NCI-H2029 (cell line): ENCODE data around the gene TRIM17.

Source experiments
- DNase-seq: peaks from one replicate; lab custom pipeline; 2025; lab: John Stamatoyannopoulos, UW

Gene TRIM17

DNA sequence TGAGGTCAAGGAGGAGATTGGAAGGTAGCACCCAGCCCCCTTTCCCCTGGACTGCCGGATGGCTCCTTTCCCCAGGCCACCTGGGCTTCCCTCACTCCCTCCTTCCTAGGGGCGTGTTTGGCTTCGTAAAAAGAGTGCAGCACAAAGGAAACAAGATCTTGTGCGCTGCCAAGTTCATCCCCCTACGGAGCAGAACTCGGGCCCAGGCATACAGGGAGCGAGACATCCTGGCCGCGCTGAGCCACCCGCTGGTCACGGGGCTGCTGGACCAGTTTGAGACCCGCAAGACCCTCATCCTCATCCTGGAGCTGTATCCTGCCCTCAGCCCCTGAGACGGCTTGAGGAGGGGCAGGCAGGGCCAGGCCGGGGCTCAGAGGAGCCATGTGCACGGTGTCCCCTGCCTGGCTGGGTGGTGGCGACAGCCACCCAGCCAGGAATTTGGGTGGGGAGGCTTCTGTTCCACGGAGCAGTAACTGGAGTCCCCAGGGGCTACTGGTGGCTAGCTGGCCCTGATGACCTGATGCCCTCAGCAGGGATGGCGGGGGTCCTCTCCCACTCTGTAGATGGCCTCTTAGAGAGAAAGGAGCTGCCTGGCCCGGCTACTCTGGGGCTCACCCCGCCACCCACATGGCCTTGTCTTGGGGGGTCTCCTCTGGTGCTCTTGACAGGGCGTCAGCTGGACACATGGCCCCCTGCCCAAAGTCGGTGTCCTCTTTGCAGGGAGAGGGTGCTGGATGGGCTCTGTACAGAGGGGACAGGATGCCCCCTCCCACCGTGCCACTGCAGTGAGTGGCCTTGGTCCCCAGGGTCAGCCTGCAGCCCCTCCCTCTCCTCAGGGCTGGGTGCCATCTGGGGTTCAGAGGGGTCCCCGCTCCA is 49.6 kb downstream of the TRIM17 start:
- no peak for DNase-seq

DNA sequence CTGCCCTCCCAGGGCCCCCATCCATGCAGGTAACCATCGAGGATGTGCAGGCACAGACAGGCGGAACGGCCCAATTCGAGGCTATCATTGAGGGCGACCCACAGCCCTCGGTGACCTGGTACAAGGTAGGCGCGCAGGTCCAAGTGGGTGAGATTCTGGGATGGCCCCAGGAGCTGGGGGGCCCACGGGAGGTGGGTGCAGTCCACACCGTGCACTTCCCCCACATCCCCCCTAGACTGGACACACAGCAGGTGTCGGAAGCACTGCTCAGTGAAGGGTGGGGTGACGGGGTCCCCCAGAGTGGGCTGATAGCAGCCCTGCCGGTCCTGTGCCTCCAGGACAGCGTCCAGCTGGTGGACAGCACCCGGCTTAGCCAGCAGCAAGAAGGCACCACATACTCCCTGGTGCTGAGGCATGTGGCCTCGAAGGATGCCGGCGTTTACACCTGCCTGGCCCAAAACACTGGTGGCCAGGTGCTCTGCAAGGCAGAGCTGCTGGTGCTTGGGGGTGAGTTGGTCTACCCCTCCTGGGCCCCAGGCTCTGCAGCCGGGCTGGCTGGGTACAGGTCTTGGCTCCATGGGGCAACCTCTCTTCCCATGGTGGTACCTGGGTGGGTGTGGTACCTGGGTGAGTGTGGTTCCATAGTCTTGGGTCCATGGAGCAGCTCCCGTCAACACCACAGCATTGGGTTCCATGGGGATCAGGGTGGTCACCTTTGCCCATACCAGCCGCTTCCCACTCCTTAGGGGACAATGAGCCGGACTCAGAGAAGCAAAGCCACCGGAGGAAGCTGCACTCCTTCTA is 50.4 kb downstream of the TRIM17 start:
- DNase-seq: no peak

DNA sequence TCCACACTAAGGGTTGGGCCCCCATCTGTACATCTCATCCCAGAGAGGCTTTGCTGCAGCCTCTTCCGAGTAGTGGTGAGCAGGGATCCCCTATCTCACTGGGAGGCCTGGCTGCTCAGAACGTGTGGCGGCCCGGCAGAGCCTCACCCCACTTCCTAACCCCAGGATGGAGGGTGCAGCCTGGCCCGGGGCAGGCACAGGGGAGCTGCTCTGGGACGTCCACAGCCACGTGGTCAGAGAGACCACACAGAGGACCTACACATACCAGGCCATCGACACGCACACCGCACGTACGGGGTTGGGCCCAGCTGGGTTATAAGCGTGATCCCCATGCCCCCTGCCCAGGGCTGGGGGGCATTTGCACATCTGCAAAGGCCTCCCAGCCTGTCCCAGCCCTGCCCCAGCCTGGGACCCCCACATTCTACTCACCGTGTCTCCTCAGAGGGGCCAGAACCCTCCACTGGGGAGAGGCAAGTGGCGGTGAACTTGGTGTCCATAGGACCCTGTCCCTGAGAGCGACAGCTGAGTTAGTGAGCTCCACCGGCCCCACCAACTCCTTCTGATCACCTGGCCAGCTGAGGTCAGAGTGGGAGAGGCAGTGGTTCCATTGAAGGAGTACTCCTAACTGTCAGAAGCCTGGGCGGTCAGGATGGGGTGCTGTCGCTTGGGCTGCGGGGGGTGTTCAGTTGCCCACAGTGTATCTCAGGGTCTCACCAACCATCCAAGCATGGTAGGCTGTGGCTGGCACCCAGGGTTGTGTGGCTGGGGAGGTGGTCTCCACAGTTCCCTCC is 51.2 kb downstream of the TRIM17 start:
- no peak for DNase-seq

DNA sequence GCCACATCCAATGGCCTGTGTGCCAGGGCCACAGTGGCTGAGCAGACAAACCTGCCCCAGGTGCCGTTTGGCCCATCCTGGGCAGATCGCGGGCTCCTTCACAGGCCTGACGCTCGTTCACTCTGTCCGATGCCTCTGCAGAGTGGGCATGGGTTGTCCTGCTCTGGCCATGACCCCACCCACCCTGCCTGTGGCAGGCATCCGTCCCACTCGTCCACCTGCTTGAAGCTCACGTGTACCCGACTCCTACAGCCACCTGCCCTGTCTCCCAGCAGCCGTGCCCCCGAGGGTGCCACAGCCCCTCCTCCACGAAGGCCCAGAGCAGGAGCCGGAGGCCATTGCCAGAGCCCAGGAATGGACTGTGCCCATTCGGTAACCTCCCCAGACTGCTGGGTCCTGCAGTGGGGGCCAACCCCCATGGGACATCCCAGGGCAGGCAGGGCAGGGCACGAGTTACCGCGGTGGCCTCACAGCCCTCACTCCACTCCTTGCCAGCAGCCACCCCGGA is 51.9 kb downstream of the TRIM17 start:
- no peak for DNase-seq

DNA sequence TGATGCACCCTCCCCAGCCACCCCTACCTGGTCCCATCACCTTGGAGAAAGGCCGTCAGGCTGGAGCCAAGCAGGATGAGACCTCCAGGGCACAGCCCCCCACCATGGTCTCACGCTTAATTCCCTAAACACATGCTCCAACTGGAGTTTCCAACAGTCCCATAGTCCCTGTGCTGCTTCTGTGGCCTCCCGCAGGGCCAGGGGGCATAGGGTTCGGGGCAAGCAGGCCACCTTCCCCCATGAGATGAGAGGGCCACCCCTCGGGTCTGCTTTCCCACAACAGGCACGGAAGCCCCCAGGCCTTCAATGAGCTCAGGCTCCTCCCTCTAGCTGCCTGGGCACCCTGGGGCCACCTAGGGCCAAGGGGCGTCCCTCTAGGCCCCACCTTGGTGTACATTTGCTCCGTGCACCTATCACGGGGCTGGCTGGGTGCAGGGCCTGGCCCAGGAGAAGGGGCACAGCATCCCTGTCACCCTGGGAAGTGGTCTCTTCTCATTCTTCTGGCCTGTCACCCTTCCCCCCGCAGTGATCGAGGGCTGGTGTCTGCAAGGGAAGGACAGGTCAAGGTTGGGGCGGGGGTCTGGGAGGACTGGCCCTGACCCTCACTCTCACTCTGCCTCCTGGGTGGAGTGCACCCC is 52.5 kb downstream of the TRIM17 start:
- DNase-seq: no peak

DNA sequence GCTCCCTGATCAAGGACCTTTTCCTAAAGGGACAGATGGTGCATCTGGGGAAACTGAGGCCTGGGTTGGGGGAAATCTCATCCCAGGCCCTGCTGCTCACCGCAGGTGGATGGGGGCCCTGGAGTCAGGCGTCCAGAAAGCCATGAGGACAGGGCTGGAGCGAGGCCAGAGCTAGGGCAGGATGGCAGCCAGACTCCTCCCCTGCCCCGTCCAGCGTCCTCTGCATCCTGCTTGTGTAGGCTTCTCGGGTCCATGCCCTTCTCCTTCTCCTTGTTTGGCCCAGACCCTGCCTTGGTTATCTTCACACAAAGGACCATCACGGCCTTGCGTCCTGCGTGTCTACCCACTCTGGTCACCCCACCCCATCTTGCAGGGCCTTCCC is 53.0 kb downstream of the TRIM17 start:
- DNase-seq: no peak

DNA sequence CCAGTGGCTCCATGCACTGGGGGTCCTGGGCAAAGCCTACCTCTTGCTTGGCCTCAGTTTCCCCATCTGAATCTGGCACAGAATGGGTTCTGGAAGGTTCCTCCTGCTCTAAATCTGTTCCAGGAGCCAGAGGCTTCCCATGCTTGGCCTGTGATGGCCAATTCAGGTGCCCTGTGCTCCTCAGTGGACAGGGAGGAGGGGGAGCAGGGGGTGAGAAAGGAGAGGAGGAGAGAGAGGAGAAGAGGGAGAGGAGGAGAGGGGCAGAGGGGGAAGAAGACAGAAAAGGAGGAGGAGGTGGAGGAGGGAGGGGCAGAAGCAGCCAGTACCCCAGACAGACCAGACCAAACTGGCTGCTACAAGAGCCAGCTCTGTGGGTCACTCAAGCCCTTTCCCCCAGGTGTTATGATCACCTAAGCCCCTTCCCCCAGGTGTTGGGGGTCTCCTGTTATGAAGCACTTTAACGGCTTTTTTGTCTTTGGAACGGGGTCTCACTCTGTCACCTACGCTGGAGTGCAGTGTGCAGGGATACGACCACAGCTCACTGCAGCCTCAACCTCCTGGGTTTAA is 53.7 kb downstream of the TRIM17 start:
- DNase-seq: no peak

DNA sequence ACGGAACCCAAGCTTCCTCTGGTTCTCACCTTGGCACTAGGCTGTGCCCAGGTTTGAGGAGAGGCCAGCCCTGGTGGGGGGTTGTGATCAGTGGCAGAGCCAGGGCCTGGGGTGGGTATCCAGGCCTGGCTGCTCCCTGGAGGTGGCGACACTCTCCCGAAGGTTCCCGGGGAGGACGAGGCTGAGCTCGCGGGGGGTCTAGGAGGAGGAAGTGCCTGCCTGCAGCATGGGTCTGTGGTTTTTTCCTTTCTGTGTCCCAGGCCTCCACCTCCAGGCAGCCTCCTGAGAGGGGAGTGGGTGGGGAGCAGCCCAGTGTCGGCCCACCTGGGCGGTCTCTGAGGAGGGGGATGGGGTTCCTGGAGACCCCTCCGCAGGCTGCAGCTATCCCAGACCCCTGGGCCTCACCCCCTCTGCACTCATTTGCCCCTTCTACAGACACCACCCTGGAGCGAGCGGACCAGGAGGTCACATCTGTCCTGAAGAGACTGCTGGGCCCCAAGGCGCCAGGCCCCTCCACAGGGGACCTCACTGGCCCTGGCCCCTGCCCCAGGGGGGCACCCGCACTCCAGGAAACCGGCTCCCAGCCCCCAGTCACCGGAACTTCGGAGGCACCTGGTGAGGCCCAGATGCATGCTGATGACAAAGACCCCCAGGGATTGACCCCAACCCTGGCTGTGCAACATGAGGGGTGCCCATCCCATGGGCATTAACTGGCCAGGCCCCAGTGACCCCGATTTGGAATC is 54.3 kb downstream of the TRIM17 start:
- DNase-seq: no peak

DNA sequence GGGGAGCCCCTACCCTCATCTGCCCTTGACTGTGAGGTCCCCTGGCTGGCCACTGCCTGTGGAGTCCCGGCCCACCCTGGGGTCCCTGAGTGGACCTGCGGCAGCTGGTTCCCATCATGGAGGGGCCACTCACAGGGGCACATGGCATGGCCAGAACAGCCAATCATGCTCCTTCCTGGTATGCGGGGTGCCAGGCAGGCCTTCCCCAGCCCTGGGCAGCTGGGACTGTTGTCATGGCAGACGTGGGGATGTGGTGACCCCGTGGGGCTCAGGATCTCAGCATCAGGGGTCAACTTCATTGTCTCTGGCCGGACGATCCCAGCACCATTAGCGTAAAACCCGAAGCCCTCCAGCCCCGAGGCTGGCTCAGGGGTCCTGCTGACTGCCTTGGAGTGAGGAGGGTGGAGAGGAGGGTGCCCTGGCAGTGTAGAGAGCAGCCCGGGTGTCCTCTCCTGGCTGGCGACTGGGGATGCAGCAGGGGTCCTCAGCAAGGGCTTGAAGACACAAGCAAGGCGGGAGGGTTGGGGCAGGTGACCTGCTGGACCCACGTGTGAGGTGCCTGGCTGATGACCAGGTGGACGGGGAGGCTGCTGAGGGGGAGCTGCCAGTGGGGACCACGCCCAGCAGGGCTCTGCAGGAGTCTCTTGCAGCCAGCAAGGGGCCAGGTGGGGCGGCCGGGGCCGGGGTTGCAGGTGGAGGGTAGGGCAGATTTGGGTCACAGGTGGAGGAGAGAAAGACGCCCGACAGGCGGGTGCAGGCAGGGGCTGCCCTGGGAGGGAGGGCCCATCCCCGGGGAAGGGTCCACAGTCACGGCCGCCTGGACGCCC is 55.1 kb downstream of the TRIM17 start:
- DNase-seq: no peak

DNA sequence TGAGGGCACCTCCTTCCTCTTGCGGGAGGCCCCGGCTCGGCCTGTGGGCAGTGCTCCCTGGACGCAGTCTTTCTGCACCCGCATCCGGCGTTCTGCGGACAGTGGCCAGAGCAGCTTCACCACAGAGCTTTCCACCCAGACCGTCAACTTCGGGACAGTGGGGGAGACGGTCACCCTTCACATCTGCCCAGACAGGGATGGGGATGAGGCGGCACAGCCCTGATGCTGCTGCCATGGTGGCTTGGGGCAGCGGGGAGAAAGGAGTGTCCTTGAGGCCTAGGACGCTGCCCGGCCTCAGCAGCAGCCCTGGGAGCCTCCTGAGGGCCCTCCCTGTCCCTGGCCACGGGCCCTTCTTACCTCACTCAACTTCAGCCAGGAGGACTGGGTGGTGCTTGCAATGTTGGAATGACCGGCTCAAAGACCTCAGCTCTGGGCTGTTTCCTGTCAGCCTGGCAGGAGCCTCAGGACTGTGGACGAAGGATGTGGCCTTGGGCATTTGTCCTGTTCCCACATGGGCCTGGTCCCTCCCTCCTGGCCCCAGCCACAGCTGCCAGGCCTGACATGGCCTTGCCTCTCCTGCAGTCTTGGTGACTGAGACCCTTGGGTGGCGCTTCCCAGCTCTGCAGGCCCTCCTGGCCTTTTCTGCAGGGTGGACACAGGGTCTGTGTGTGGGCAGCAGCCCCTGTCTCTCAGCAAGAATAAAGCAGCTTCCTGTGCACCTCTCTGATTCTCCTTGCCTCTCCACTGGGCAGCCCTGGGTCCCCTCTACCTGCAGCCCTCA is 55.9 kb downstream of the TRIM17 start:
- no peak for DNase-seq

DNA sequence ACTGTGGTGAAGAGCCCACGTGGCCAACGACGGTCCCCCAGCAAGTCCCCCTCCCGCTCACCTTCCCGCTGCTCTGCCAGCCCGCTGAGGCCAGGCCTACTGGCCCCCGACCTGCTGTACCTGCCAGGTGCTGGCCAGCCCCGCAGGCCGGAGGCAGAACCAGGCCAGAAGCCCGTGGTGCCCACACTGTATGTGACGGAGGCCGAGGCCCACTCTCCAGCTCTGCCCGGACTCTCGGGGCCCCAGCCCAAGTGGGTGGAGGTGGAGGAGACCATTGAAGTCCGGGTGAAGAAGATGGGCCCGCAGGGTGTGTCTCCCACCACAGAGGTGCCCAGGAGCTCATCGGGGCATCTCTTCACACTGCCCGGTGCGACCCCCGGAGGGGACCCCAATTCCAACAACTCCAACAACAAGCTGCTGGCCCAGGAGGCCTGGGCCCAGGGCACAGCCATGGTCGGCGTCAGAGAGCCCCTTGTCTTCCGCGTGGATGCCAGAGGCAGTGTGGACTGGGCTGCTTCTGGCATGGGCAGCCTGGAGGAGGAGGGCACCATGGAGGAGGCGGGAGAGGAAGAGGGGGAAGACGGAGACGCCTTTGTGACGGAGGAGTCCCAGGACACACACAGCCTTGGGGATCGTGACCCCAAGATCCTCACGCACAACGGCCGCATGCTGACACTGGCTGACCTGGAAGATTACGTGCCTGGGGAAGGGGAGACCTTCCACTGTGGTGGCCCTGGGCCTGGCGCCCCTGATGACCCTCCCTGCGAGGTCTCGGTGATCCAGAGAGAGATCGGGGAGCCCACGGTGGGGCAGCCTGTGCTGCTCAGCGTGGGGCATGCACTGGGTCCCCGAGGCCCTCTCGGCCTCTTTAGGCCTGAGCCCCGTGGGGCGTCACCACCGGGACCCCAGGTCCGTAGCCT is 56.8 kb downstream of the TRIM17 start:
- DNase-seq: no peak

DNA sequence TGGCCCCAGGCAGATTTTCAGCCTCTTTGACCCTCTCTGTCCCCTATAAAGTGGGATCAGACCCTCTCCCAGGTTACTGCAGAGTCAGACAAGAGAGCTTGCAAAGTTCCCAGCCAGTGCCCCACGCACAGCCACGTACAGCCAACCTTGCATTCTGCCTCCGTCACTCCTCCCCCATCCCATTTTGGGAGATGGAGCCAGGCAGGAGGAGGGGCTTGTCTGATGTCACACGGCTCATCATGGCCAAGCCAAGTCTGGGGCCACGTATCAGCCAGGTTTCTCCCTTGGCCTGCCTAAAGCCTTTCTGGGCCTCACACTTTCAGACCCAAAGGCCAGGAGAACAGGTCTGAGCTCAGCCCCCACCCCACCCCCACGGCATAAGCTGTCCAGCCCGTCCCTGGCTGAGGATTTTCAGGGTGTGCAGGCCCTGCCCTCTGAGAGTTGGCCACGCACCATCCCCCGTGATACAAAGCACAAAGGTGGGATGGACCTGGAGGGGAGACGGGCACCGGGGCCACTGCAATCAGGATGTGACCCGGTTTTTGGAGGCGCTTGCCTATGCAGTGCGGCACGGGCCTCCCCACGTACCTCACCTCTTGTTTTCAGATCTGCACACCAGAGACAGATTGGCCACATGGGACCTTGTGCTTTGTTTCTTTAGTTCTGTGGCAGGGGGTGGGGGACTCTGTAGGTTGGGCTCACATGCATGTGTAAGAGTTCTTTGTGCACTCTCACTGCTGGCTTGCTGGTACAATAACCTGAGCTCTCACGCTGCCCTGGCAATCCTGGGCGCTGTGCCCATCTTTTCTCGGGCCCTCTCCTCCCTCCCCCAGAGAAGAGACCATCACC is 57.7 kb downstream of the TRIM17 start:
- no peak for DNase-seq

DNA sequence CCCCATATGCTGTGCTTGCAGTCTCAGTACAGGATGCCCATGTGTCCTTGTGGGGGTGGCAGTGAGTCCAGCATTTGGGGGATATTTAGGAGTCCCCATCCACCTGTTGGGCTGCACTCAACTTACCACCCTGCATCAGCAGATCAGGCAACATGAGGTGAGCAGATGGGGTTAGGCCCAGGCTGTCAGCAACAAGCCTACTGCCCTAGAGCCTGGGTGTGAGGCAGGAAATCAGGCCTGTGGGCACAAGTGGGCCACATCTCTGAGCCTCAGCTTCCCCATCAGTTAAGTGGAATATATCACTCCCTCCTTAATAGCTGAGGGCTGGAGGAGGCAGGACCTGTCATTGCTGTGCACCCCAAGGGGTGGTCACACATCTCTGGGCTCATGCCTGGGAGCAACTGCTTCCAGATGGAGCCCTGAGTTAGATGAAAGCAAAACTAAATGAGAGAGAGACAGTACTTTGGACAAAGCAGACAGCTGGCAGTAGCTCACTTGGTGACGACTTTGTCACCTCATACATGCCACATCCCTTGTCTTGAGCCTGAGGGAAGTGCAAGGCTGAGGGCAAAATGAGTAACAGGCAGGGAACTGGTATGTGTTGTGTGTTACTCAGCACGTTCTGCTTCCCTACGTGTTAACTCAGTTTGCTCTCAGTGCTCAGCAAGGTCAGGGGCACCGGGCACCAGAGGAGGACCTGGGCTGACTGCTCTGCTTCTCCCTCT is 58.5 kb downstream of the TRIM17 start:
- no peak for DNase-seq
